Raji (cell line): ENCODE results near the gene MYD88.

Experiments used
- POLR2A ChIP-seq: IDR thresholded peaks from 2 replicates; pipeline ENCODE4 v1.6.1; 2011; ENCODE audit warnings: low read depth, low read length, control low read depth; ENCODE audit not compliant: insufficient read depth

Gene MYD88

GRCh38 chr3:38108649-38109579, 29.5 kb upstream of the MYD88 start:
- TF ChIP-seq POLR2A, result no peak

- TF ChIP-seq POLR2A, result no peak
These were observed 28.7 kb upstream of the MYD88 start for GRCh38 chr3:38109580-38110313.

- no peak for TF ChIP-seq POLR2A
These were observed 28.0 kb upstream of the MYD88 start for GRCh38 chr3:38110314-38111050.

- no peak for TF ChIP-seq POLR2A
These were observed 27.3 kb upstream of the MYD88 start for GRCh38 chr3:38111201-38111600.

- no peak for TF ChIP-seq POLR2A
These were observed 26.6 kb upstream of the MYD88 start for GRCh38 chr3:38111696-38112377.

- no peak for TF ChIP-seq POLR2A
These were observed 26.1 kb upstream of the MYD88 start for GRCh38 chr3:38112378-38112761.

- no peak for TF ChIP-seq POLR2A
These were observed 24.2 kb upstream of the MYD88 start for GRCh38 chr3:38114052-38114874.

- no peak for TF ChIP-seq POLR2A
These were observed 23.4 kb upstream of the MYD88 start for GRCh38 chr3:38114875-38115644.

GRCh38 chr3:38115645-38116427, 22.6 kb upstream of the MYD88 start:
- TF ChIP-seq POLR2A, result no peak

- TF ChIP-seq POLR2A, result no peak
These were observed 21.8 kb upstream of the MYD88 start for GRCh38 chr3:38116471-38117162.

- no peak for TF ChIP-seq POLR2A
These were observed 21.2 kb upstream of the MYD88 start for GRCh38 chr3:38117163-38117716.

GRCh38 chr3:38117748-38118420, 20.6 kb upstream of the MYD88 start:
- TF ChIP-seq POLR2A, result no peak
